HEK293 (cell line): ENCODE data around the gene SNAPC5.

ENCODE experiments used
- REPIN1 ChIP-seq: fragments of 450-650 bp; formaldehyde crosslinking; IDR thresholded peaks from 2 replicates; pipeline ENCODE4 v1.5.1; 2017; ENCODE audit warnings: missing biosample characterization, missing genetic modification characterization, low read depth
- TCF7L2 ChIP-seq: IDR thresholded peaks from 2 replicates; pipeline ENCODE4 v1.6.1; 2011; ENCODE audit warnings: low read depth, mild to moderate bottlenecking, inconsistent platforms, low read length, moderate library complexity, borderline replicate concordance
- ZEB2 ChIP-seq: fragments of 450-650 bp; formaldehyde crosslinking; IDR thresholded peaks from 2 replicates; pipeline ENCODE4 v1.5.1; 2016; ENCODE audit warnings: missing biosample characterization, missing genetic modification characterization
- ZNF239 ChIP-seq: fragments of 450-650 bp; formaldehyde crosslinking; IDR thresholded peaks from 2 replicates; pipeline ENCODE4 v1.5.1; 2016; ENCODE audit warnings: missing biosample characterization, missing genetic modification characterization
- ZNF624 ChIP-seq: fragments of 450-650 bp; formaldehyde crosslinking; IDR thresholded peaks from 2 replicates; pipeline ENCODE4 v1.5.1; 2017; ENCODE audit warnings: missing biosample characterization, missing genetic modification characterization
- ZNF626 ChIP-seq: fragments of 450-650 bp; sonication (Bioruptor Pico); formaldehyde crosslinking; IDR thresholded peaks from 2 replicates; pipeline ENCODE4 v1.5.1; 2018; ENCODE audit warnings: missing biosample characterization, missing genetic modification characterization, inconsistent platforms
- ZNF777 ChIP-seq: fragments of 450-650 bp; formaldehyde crosslinking; IDR thresholded peaks from 2 replicates; pipeline ENCODE4 v1.5.1; 2017; ENCODE audit warnings: missing biosample characterization, missing genetic modification characterization, borderline replicate concordance
- TF ChIP-seq, protein P1 (sequence below): fragments of 450-650 bp; formaldehyde crosslinking; IDR thresholded peaks from 2 replicates; pipeline ENCODE4 v1.5.1; 2016; ENCODE audit warnings: missing biosample characterization, missing genetic modification characterization
- TF ChIP-seq, protein P2 (sequence below): fragments of 450-650 bp; formaldehyde crosslinking; IDR thresholded peaks from 2 replicates; pipeline ENCODE4 v1.5.1; 2016; ENCODE audit warnings: missing biosample characterization, missing genetic modification characterization
- TF ChIP-seq, protein P3 (sequence below): fragments of 450-650 bp; formaldehyde crosslinking; IDR thresholded peaks from 2 replicates; pipeline ENCODE4 v1.5.0; 2017; ENCODE audit warnings: missing biosample characterization, missing genetic modification characterization, borderline replicate concordance

DNA sequence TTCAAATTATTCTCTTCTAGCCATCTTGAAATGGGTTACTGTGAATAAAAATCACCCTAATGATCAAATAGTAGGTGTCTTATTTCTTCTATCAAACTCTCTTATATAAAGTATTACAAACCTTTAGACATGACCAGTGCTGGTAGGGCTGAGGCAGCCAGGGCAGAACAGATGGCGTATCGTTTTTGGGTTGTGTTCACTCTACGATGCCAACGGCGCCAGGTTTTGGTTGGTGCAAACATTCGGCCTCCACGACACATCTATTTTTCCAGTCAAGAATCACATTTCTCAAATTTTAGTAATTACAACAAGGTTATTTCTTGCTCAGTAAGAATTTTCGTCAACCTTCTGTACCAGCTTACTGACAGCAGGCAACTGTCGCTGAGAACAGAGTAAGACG lies 4.9 kb upstream of the SNAPC5 start:
- TF ChIP-seq ZNF624 (no peak), ZEB2 (tag by site-specific recombination) (no peak), TCF7L2 (no peak), REPIN1 (tag by site-specific recombination) (no peak), ZNF626 (no peak), ZNF239 (no peak), ZNF777 (no peak)
- TF ChIP-seq, protein P1, sequence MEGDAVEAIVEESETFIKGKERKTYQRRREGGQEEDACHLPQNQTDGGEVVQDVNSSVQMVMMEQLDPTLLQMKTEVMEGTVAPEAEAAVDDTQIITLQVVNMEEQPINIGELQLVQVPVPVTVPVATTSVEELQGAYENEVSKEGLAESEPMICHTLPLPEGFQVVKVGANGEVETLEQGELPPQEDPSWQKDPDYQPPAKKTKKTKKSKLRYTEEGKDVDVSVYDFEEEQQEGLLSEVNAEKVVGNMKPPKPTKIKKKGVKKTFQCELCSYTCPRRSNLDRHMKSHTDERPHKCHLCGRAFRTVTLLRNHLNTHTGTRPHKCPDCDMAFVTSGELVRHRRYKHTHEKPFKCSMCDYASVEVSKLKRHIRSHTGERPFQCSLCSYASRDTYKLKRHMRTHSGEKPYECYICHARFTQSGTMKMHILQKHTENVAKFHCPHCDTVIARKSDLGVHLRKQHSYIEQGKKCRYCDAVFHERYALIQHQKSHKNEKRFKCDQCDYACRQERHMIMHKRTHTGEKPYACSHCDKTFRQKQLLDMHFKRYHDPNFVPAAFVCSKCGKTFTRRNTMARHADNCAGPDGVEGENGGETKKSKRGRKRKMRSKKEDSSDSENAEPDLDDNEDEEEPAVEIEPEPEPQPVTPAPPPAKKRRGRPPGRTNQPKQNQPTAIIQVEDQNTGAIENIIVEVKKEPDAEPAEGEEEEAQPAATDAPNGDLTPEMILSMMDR, result no peak
- TF ChIP-seq, protein P2, sequence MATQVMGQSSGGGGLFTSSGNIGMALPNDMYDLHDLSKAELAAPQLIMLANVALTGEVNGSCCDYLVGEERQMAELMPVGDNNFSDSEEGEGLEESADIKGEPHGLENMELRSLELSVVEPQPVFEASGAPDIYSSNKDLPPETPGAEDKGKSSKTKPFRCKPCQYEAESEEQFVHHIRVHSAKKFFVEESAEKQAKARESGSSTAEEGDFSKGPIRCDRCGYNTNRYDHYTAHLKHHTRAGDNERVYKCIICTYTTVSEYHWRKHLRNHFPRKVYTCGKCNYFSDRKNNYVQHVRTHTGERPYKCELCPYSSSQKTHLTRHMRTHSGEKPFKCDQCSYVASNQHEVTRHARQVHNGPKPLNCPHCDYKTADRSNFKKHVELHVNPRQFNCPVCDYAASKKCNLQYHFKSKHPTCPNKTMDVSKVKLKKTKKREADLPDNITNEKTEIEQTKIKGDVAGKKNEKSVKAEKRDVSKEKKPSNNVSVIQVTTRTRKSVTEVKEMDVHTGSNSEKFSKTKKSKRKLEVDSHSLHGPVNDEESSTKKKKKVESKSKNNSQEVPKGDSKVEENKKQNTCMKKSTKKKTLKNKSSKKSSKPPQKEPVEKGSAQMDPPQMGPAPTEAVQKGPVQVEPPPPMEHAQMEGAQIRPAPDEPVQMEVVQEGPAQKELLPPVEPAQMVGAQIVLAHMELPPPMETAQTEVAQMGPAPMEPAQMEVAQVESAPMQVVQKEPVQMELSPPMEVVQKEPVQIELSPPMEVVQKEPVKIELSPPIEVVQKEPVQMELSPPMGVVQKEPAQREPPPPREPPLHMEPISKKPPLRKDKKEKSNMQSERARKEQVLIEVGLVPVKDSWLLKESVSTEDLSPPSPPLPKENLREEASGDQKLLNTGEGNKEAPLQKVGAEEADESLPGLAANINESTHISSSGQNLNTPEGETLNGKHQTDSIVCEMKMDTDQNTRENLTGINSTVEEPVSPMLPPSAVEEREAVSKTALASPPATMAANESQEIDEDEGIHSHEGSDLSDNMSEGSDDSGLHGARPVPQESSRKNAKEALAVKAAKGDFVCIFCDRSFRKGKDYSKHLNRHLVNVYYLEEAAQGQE, result no peak
- TF ChIP-seq, protein P3, sequence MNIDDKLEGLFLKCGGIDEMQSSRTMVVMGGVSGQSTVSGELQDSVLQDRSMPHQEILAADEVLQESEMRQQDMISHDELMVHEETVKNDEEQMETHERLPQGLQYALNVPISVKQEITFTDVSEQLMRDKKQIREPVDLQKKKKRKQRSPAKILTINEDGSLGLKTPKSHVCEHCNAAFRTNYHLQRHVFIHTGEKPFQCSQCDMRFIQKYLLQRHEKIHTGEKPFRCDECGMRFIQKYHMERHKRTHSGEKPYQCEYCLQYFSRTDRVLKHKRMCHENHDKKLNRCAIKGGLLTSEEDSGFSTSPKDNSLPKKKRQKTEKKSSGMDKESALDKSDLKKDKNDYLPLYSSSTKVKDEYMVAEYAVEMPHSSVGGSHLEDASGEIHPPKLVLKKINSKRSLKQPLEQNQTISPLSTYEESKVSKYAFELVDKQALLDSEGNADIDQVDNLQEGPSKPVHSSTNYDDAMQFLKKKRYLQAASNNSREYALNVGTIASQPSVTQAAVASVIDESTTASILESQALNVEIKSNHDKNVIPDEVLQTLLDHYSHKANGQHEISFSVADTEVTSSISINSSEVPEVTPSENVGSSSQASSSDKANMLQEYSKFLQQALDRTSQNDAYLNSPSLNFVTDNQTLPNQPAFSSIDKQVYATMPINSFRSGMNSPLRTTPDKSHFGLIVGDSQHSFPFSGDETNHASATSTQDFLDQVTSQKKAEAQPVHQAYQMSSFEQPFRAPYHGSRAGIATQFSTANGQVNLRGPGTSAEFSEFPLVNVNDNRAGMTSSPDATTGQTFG (tag by site-specific recombination), result no peak
